DOHH2 (cell line): ENCODE measurements around the gene TMEM60.
"Not testable (repeated sequence)": the region's sequence is repeated elsewhere in the genome, so short reads cannot be mapped to it uniquely, and the experiment has no call there.

Experiments used
- H3F3A ChIP-seq: fragments of 200-600 bp; sonication (generic), shearing (Covaris generic); 2 replicates; pipeline ENCODE4 v1.6.0; 2016; ENCODE audit warnings: antibody characterized with exemption, mild to moderate bottlenecking; ENCODE audit not compliant: control insufficient read depth, insufficient read depth
- H3K27ac ChIP-seq: fragments of 200-600 bp; sonication (generic); 2 replicates; pipeline ENCODE4 v1.5.1; 2014; ENCODE audit warnings: low read depth, mild to moderate bottlenecking, low read length, moderate library complexity
- H3K27me3 ChIP-seq: fragments of 200-600 bp; sonication (generic); 2 replicates; pipeline ENCODE4 v1.6.1; 2014; ENCODE audit warnings: mild to moderate bottlenecking, low read length, mixed read lengths; ENCODE audit not compliant: control insufficient read depth
- H3K36me3 ChIP-seq: fragments of 200-600 bp; sonication (generic); 2 replicates; pipeline ENCODE4 v1.6.1; 2014; ENCODE audit warnings: mild to moderate bottlenecking, low read length, moderate library complexity, mixed read lengths; ENCODE audit not compliant: control insufficient read depth
- H3K4me1 ChIP-seq: fragments of 200-600 bp; sonication (generic); 2 replicates; pipeline ENCODE4 v1.6.1; 2014; ENCODE audit warnings: mild to moderate bottlenecking, low read length, mixed read lengths; ENCODE audit not compliant: control insufficient read depth
- H3K4me2 ChIP-seq: fragments of 200-600 bp; sonication (generic); 2 replicates; pipeline ENCODE4 v1.6.0; 2014; ENCODE audit warnings: mild to moderate bottlenecking, low read length, moderate library complexity
- H3K4me3 ChIP-seq: fragments of 200-600 bp; sonication (generic); 2 replicates; pipeline ENCODE4 v1.5.1; 2014; ENCODE audit warnings: mild to moderate bottlenecking, low read length, mixed read lengths
- H3K79me2 ChIP-seq: fragments of 200-600 bp; sonication (generic); 2 replicates; pipeline ENCODE4 v1.6.1; 2014; ENCODE audit warnings: mild to moderate bottlenecking, low read length, mixed read lengths; ENCODE audit not compliant: control insufficient read depth
- H3K9me2 ChIP-seq: fragments of 200-600 bp; sonication (generic); replicated peaks from 2 replicates; pipeline ENCODE4 v1.6.1; 2014; ENCODE audit warnings: mild to moderate bottlenecking, low read length, mixed read lengths; ENCODE audit not compliant: control insufficient read depth
- H3K9me3 ChIP-seq: fragments of 200-600 bp; sonication (generic); 2 replicates; pipeline ENCODE4 v1.6.1; 2014; ENCODE audit warnings: antibody characterized with exemption, low read length, mixed read lengths; ENCODE audit not compliant: control insufficient read depth, insufficient read depth
- H4K20me1 ChIP-seq: fragments of 200-600 bp; sonication (generic); 2 replicates; pipeline ENCODE4 v1.6.0; 2014; ENCODE audit warnings: low read depth, mild to moderate bottlenecking, antibody characterized with exemption, low read length, moderate library complexity; ENCODE audit not compliant: control insufficient read depth, insufficient read depth
- CTCF ChIP-seq: fragments of 200-600 bp; sonication (generic); IDR thresholded peaks from one replicate; pipeline ENCODE4 v1.5.1; 2014; ENCODE audit warnings: antibody characterized with exemption, mild to moderate bottlenecking, low read depth, low read length; ENCODE audit not compliant: poor library complexity, severe bottlenecking
- EZH2phosphoT487 ChIP-seq: fragments of 200-600 bp; sonication (generic); IDR thresholded peaks from 2 replicates; pipeline ENCODE4 v1.6.1; 2017; ENCODE audit warnings: borderline replicate concordance, mild to moderate bottlenecking, antibody characterized with exemption, low read length, moderate library complexity, mixed read lengths

TMEM60 gene

GRCh38 chr7:77837275-77837674, 39.0 kb upstream of the TMEM60 start:
- Histone ChIP-seq H3K27ac (no peak overlapping the region), H4K20me1 (no peaks in the 10 kb centered on the region), H3K79me2 (peaks cover 88% of the 10 kb centered on the region), H3K4me1 (peaks cover 67% of the 10 kb centered on the region), H3K4me3 (0 out of 2 replicates have a peak overlapping the region, but pooled peaks have one; percentile 0), H3K9me2 (no peaks in the 10 kb centered on the region), H3K9me3 (no peaks in the 10 kb centered on the region), H3K36me3 (peaks cover 5% of the 10 kb centered on the region), H3F3A (peaks cover 5% of the 10 kb centered on the region; the same call in 1 of the 2 replicates), H3K4me2 (peak overlapping the region; percentile 13; the same call in 1 of the 2 replicates), H3K27me3 (no peaks in the 10 kb centered on the region)
- no peak for TF ChIP-seq CTCF
- TF ChIP-seq EZH2phosphoT487 = no peak

GRCh38 chr7:77836425-77836824, 38.2 kb upstream of the TMEM60 start:
- peaks cover 90% of the 10 kb centered on the region for H3K79me2 ChIP-seq
- H4K20me1 ChIP-seq, H3K4me2 ChIP-seq, H3K9me3 ChIP-seq, H3K27me3 ChIP-seq, H3K27ac ChIP-seq, H3K36me3 ChIP-seq, H3F3A ChIP-seq, H3K9me2 ChIP-seq, H3K4me3 ChIP-seq: not testable (repeated sequence)
- H3K4me1 ChIP-seq = peaks cover 75% of the 10 kb centered on the region

- Histone ChIP-seq H3K27ac (no peak overlapping the region), H3K4me1 (peaks cover 82% of the 10 kb centered on the region)
Measured at GRCh38 chr7:77833136-77833535, 34.9 kb upstream of the TMEM60 start.

GRCh38 chr7:77831953-77832352, 33.7 kb upstream of the TMEM60 start:
- peaks cover 5% of the 10 kb centered on the region; the same call in 1 of the 2 replicates for H4K20me1 ChIP-seq
- H3K4me2 ChIP-seq = no peak overlapping the region
- no peak overlapping the region for H3K4me3 ChIP-seq
- H3K36me3 ChIP-seq = peaks cover 13% of the 10 kb centered on the region
- peaks cover 84% of the 10 kb centered on the region for H3K4me1 ChIP-seq
- peaks cover 95% of the 10 kb centered on the region for H3K79me2 ChIP-seq
- no peaks in the 10 kb centered on the region for H3K27me3 ChIP-seq
- H3K9me2 ChIP-seq = no peaks in the 10 kb centered on the region
- TF ChIP-seq EZH2phosphoT487 (no peak), CTCF (no peak)
- H3K27ac ChIP-seq = no peak overlapping the region
- H3K9me3 ChIP-seq = no peaks in the 10 kb centered on the region
- peaks cover 18% of the 10 kb centered on the region; the same call in 1 of the 2 replicates for H3F3A ChIP-seq

More at GRCh38 chr7:77833136-77833535, 34.9 kb upstream of the TMEM60 start:
- peak overlapping the region; percentile 75 for H3K4me2 ChIP-seq
- H3K4me3 ChIP-seq = no peak overlapping the region
- peaks cover 93% of the 10 kb centered on the region for H3K79me2 ChIP-seq
- TF ChIP-seq CTCF (no peak), EZH2phosphoT487 (no peak)
- peaks cover 16% of the 10 kb centered on the region; the same call in 1 of the 2 replicates for H3F3A ChIP-seq
- H3K9me2 ChIP-seq = no peaks in the 10 kb centered on the region
- peaks cover 13% of the 10 kb centered on the region for H3K36me3 ChIP-seq
- no peaks in the 10 kb centered on the region for H3K27me3 ChIP-seq
- peaks cover 5% of the 10 kb centered on the region; the same call in 1 of the 2 replicates for H4K20me1 ChIP-seq
- H3K9me3 ChIP-seq = no peaks in the 10 kb centered on the region
